GM13977 (cell line): ENCODE measurements around the gene INKA1.

Source experiments
- DNase-seq: peaks from one replicate; pipeline ENCODE4 v3.0.0; 2012; ENCODE audit warnings: low spot score
- in situ Hi-C: fragments of 300-500 bp; cut with MboI; formaldehyde crosslinking; loops from one replicate; pipeline ENCODE4 v1.12.0; 2022; ENCODE audit warnings: low sequenced_read_pairs, low pct_unique_long_range_greater_than_20kb, mixed read lengths, inconsistent platforms; ENCODE audit not compliant: unreplicated experiment
- TF ChIP-seq, protein P1 (sequence below): IDR thresholded peaks from 2 replicates; pipeline ENCODE4 v1.5.1; 2012; ENCODE audit warnings: mild to moderate bottlenecking, control low read depth; ENCODE audit not compliant: insufficient read depth; ENCODE audit errors: extremely low read depth, missing control alignments

Gene INKA1

DNA sequence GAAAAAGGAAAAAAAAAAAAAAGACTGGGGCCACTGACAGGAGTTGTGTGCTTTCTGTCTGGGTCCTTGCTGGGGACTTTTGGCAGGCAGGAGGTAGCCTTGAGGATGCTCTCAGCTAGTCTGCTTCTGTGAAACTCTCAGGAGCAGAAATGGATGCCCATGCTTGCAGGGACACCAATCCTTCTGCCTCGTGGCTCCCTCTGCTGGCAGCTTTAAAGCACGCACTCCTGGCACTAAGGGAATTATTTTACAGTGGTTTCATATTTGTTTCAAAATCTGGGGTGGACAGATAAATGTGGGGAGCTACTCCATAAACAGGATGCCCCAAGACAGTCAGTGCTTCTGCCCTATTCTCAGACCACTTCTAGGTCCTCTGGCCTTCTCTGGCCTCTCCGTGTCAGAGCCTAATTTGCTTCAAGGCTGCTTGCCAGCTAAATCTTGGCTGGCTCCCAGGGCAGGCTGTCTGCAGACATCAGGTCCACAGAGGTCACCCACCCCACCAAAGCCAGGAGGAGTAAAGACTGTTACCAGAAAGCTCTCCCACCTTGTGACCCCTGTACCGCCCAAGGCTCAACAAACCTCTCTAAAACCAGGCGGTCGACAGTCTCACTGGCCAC, 36.2 kb downstream of the INKA1 start:
- in situ Hi-C loops = no loop called here
- peak; percentile 76 for DNase-seq
- TF ChIP-seq, protein P1, sequence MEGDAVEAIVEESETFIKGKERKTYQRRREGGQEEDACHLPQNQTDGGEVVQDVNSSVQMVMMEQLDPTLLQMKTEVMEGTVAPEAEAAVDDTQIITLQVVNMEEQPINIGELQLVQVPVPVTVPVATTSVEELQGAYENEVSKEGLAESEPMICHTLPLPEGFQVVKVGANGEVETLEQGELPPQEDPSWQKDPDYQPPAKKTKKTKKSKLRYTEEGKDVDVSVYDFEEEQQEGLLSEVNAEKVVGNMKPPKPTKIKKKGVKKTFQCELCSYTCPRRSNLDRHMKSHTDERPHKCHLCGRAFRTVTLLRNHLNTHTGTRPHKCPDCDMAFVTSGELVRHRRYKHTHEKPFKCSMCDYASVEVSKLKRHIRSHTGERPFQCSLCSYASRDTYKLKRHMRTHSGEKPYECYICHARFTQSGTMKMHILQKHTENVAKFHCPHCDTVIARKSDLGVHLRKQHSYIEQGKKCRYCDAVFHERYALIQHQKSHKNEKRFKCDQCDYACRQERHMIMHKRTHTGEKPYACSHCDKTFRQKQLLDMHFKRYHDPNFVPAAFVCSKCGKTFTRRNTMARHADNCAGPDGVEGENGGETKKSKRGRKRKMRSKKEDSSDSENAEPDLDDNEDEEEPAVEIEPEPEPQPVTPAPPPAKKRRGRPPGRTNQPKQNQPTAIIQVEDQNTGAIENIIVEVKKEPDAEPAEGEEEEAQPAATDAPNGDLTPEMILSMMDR = peak; percentile 94

DNA sequence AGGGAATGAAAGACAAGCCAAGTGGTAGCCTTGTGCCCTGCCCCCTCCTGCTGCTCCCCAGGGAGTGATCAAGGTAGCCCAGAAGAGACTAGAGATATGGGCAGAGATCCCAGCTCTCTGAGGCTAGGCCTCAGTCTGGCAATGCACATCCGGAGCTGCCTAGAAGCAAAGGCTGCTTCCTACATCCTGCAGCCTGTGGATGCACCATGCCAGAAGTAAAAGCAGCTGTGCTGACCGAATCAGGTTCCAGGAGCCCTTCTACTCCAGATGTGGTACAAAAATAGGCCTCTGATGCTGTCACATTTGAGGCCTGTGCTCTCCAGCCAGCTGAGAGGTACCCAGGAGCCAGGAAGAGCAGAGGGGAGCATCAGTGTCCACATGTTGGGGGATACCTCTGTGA, 37.3 kb downstream of the INKA1 start:
- in situ Hi-C loops = no loop called here
- DNase-seq = no peak
- TF ChIP-seq, protein P1 = no peak

- TF ChIP-seq, protein P1 = peak; percentile 56
- in situ Hi-C loops = no loop called here
- DNase-seq = no peak
Measured at GRCh38 chr3:49841126-49841696, 38.1 kb downstream of the INKA1 start.

- no peak for DNase-seq
- in situ Hi-C loops = no loop called here
- TF ChIP-seq, protein P1 = no peak
Measured at GRCh38 chr3:49841806-49842205, 38.7 kb downstream of the INKA1 start.

- TF ChIP-seq, protein P1 = no peak
- DNase-seq = no peak
- in situ Hi-C loops = no loop called here
Measured at GRCh38 chr3:49842843-49843517, 39.9 kb downstream of the INKA1 start.

GRCh38 chr3:49844464-49845183, 41.6 kb downstream of the INKA1 start:
- in situ Hi-C loops = no loop called here
- no peak for DNase-seq
- TF ChIP-seq, protein P1 = no peak
